Vagina (tissue), 2 donors: ENCODE data around the gene RYR1. TPM values are rescaled to one million over a fixed set of nuclear protein-coding genes. Genes with fewer than 3 reads are reported as not detected.
"Not testable (repeated sequence)": the region's sequence is repeated elsewhere in the genome, so short reads cannot be mapped to it uniquely, and the experiment has no call there.

ENCODE experiments used
- DNase-seq, 2 donors: peaks; one replicate each; pipeline ENCODE4 v3.0.0-alpha.2; 2017; ENCODE audit errors: extremely low spot score in 2 of 2
- H3K27ac ChIP-seq: fragments of 200-600 bp; sonication (generic); one replicate; pipeline ENCODE4 v1.5.1; 2019
- H3K27me3 ChIP-seq: fragments of 200-600 bp; sonication (generic); one replicate; pipeline ENCODE4 v1.5.1; 2019
- H3K36me3 ChIP-seq, 2 donors: fragments of 200-600 bp; sonication (generic); one replicate each; pipeline ENCODE4 v1.5.1; 2017 to 2019
- H3K4me1 ChIP-seq: fragments of 200-600 bp; sonication (generic); one replicate; pipeline ENCODE4 v1.5.1; 2019
- H3K4me3 ChIP-seq, 2 donors: fragments of 200-600 bp; sonication (generic); 1 replicate in 1 of 2; 2 replicates in 1 of 2; pipeline ENCODE4 v1.5.1; 2016 to 2019
- H3K9me3 ChIP-seq: fragments of 200-600 bp; sonication (generic); one replicate; pipeline ENCODE4 v1.5.1; 2019
- CTCF ChIP-seq, 3 experiments: fragments of 450-650 bp in 2 of 3; fragments of 200-600 bp in 1 of 3; sonication (generic) in 1 of 3; IDR thresholded peaks; one replicate each; pipeline ENCODE4 v1.5.1; 2017 to 2019; ENCODE audit warnings: antibody characterized with exemption in 3 of 3, mild to moderate bottlenecking in 2 of 3, moderate library complexity in 2 of 3
- POLR2A ChIP-seq, 2 donors: fragments of 450-650 bp; IDR thresholded peaks; one replicate each; pipeline ENCODE4 v1.6.1; 2017; ENCODE audit warnings: antibody characterized with exemption in 2 of 2, mild to moderate bottlenecking in 2 of 2, moderate library complexity in 2 of 2
- POLR2AphosphoS5 ChIP-seq, 2 donors: sonication (generic); formaldehyde crosslinking; IDR thresholded peaks; one replicate each; pipeline ENCODE4 v1.9.0; 2017; ENCODE audit warnings: antibody characterized with exemption in 2 of 2, mild to moderate bottlenecking in 2 of 2, low read depth in 1 of 2; ENCODE audit not compliant: insufficient read depth in 1 of 2
- intact Hi-C: fragments of 100-400 bp; cut with DNase I; formaldehyde crosslinking; loops from one replicate; pipeline ENCODE4 v1.15.1; 2023
- total RNA-seq: library from RNA; depleted of rRNA; stranded (reverse); fragments of >200 nt; gene quantifications from one replicate; pipeline ENCODE4 v1.2.3, GENCODE V29; 2016

RYR1 gene
- total RNA-seq, 1 donor from 2014 or later: 1.5 TPM

- peaks cover 0 to 23% of the 10 kb centered on the region in 2 donors for H3K36me3 ChIP-seq
- intact Hi-C loops: no loop called here
- H3K4me3 ChIP-seq: no peak overlapping the region
- no peaks in the 10 kb centered on the region for H3K27me3 ChIP-seq
- no peak overlapping the region for H3K27ac ChIP-seq
- H3K9me3 ChIP-seq: no peaks in the 10 kb centered on the region
- DNase-seq: no peak
- H3K4me1 ChIP-seq: peaks cover 22% of the 10 kb centered on the region
- TF ChIP-seq POLR2AphosphoS5 (IDR thresholded peaks at IDR 0.05; ENCODE audit: insufficient read depth in 1 of 2, low read depth in 1 of 2) (no peak), CTCF (IDR thresholded peaks at IDR 0.05) (no peak), POLR2A (IDR thresholded peaks at IDR 0.05) (no peak)
Measured at GRCh38 chr19:38405276-38405675, 28.2 kb upstream of the RYR1 start.

- TF ChIP-seq CTCF (IDR thresholded peaks at IDR 0.05) (no peak), POLR2AphosphoS5 (IDR thresholded peaks at IDR 0.05; ENCODE audit: insufficient read depth in 1 of 2, low read depth in 1 of 2) (no peak), POLR2A (IDR thresholded peaks at IDR 0.05) (no peak)
- H3K4me1 ChIP-seq: peaks cover 4% of the 10 kb centered on the region
- DNase-seq: no peak
- no peaks in the 10 kb centered on the region for H3K9me3 ChIP-seq
- no peak overlapping the region for H3K27ac ChIP-seq
- H3K4me3 ChIP-seq: no peak overlapping the region
- intact Hi-C loops: loop anchor here (5.0 kb wide), 1 partner anchor 223 kb away; no protein-coding TSS in a partner anchor
- no peaks in the 10 kb centered on the region for H3K27me3 ChIP-seq
- peaks cover 0 to 22% of the 10 kb centered on the region in 2 donors for H3K36me3 ChIP-seq
Measured at GRCh38 chr19:38409631-38410133, 23.8 kb upstream of the RYR1 start.

GRCh38 chr19:38410407-38410806, 23.1 kb upstream of the RYR1 start:
- H3K4me1 ChIP-seq, H3K4me3 ChIP-seq, H3K27ac ChIP-seq, H3K9me3 ChIP-seq, H3K27me3 ChIP-seq, DNase-seq: not testable (repeated sequence)
- peaks cover 0 to 15% of the 10 kb centered on the region in 2 donors for H3K36me3 ChIP-seq
- intact Hi-C loops: loop anchor here (5.0 kb wide), 1 partner anchor 222 kb away; no protein-coding TSS in a partner anchor

- no peak for DNase-seq
- Histone ChIP-seq H3K27me3 (no peaks in the 10 kb centered on the region), H3K27ac (no peak overlapping the region), H3K36me3 (peaks cover 0 to 8% of the 10 kb centered on the region in 2 donors), H3K4me1 (no peaks in the 10 kb centered on the region), H3K9me3 (no peaks in the 10 kb centered on the region), H3K4me3 (no peak overlapping the region)
- intact Hi-C loops: loop anchor here (5.0 kb wide), 1 partner anchor 221 kb away; no protein-coding TSS in a partner anchor
- no peak for TF ChIP-seq POLR2A (IDR thresholded peaks at IDR 0.05)
- TF ChIP-seq CTCF (IDR thresholded peaks at IDR 0.05): no peak
- TF ChIP-seq POLR2AphosphoS5 (IDR thresholded peaks at IDR 0.05; ENCODE audit: insufficient read depth in 1 of 2, low read depth in 1 of 2): no peak
Measured at GRCh38 chr19:38411041-38411712, 22.3 kb upstream of the RYR1 start.

GRCh38 chr19:38411898-38412297, 21.6 kb upstream of the RYR1 start:
- H3K27ac ChIP-seq, H3K36me3 ChIP-seq, DNase-seq, H3K27me3 ChIP-seq, H3K9me3 ChIP-seq, H3K4me3 ChIP-seq, H3K4me1 ChIP-seq: not testable (repeated sequence)
- intact Hi-C loops: loop anchor here (5.0 kb wide), 1 partner anchor 220 kb away; no protein-coding TSS in a partner anchor

- intact Hi-C loops: loop anchor here (5.0 kb wide), 1 partner anchor 220 kb away; no protein-coding TSS in a partner anchor
- Histone ChIP-seq H3K4me1 (peaks cover 1% of the 10 kb centered on the region), H3K27ac (no peak overlapping the region), H3K36me3 (no peaks in the 10 kb centered on the region), H3K27me3 (no peaks in the 10 kb centered on the region), H3K9me3 (no peaks in the 10 kb centered on the region), H3K4me3 (no peak overlapping the region)
- TF ChIP-seq CTCF (IDR thresholded peaks at IDR 0.05): no peak
- no peak for TF ChIP-seq POLR2A (IDR thresholded peaks at IDR 0.05)
- no peak for TF ChIP-seq POLR2AphosphoS5 (IDR thresholded peaks at IDR 0.05; ENCODE audit: insufficient read depth in 1 of 2, low read depth in 1 of 2)
- DNase-seq: no peak
Measured at GRCh38 chr19:38412491-38412890, 21.0 kb upstream of the RYR1 start.
